Erythroblast (primary cell): ENCODE results near the gene PDE7B.

ENCODE experiments used
- GATA1 ChIP-seq: IDR thresholded peaks from 2 replicates; pipeline ENCODE4 v1.6.1; 2011; ENCODE audit warnings: low read depth, mild to moderate bottlenecking, control low read depth, low read length, moderate library complexity
- POLR2A ChIP-seq: IDR thresholded peaks from 2 replicates; pipeline ENCODE4 v1.6.1; 2011; ENCODE audit warnings: mild to moderate bottlenecking, low read length

GRCh38 chr6:136093835-136094234 is 242.3 kb downstream of the PDE7B start:
- TF ChIP-seq POLR2A (no peak), GATA1 (no peak)
